Activated T-helper 1 cell treated with anti-CD3 and anti-CD28 coated beads, Interleukin-2, amount 50 U/mL, for 16 hours (primary cell): ENCODE measurements around the gene NUDT13.

Source experiments
- DNase-seq, 2 donors: peaks; one replicate each; pipeline ENCODE4 v3.0.0-alpha.2; 2020; ENCODE audit warnings: low read depth in 1 of 2, low spot score in 1 of 2

NUDT13 gene

GRCh38 chr10:73161662-73162061 is 51.4 kb downstream of the NUDT13 start:
- DNase-seq: no peak

- no peak for DNase-seq
These were observed 52.8 kb downstream of the NUDT13 start for GRCh38 chr10:73163096-73163495.

DNA sequence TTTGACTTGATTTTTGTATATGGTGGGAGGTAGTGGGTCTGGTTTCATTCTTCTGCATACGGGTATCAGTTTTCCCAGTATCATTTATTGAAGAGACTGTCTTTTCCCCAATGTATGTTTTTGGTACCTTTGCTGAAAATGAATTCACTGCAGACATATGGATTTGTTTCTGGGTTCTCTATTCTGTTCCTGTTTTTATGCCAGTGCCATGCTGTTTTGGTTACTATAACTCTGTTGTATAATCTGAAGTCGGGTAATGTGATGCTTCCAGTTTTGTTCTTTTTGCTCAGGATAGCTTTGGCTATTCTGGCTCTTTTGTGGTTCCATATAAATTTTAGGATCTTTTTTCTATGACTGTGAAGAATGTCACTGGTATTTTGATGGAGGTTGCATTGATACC is 56.7 kb downstream of the NUDT13 start:
- DNase-seq: no peak

- no peak for DNase-seq
These were observed 57.2 kb downstream of the NUDT13 start for GRCh38 chr10:73167458-73167782.

GRCh38 chr10:73167783-73168464 is 57.7 kb downstream of the NUDT13 start, which contains the start of the genes ECD and FAM149B1:
Gene ECD, minus strand, starts transcription at chr10:73168008. Its CDS starts 4,071 bp downstream, at chr10:73163937.
Gene FAM149B1, plus strand, starts transcription at chr10:73168119. Its CDS starts 221 bp downstream, at chr10:73168340.
- DNase-seq: peak; percentile 76 to 86

DNA sequence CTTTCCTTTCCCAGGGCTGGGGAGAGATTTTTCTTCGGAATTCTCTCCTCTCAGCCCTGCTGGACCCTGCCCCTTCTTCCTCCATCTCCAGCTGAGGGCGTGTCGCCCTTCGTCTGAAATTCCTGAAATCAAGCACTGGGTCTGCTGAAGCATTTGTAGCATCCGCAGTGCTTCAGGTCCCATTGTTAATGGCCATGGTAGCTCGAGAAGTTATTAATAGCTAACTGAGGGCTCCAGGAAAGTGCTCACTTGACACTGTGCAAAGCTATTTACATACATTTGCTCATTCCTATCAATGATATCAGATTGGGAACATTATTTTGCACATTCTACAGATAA is 58.2 kb downstream of the NUDT13 start:
- no peak for DNase-seq

- no peak for DNase-seq
These were observed 59.1 kb downstream of the NUDT13 start for GRCh38 chr10:73169320-73169719.

- no peak for DNase-seq
These were observed 62.6 kb downstream of the NUDT13 start for GRCh38 chr10:73172867-73173266.

GRCh38 chr10:73174148-73174925 is 64.1 kb downstream of the NUDT13 start:
- DNase-seq: no peak
